Nucleus accumbens (tissue), 56 donors: Measurements from ENCODE around the gene DHRS7.

Experiments
- DNase-seq, 56 donors: peaks; one replicate each; lab custom pipeline; 2025; lab: John Stamatoyannopoulos, UW

DHRS7 gene

GRCh38 chr14:60188115-60188514 is 22.9 kb upstream of the DHRS7 start:
- no peak for DNase-seq

DNA sequence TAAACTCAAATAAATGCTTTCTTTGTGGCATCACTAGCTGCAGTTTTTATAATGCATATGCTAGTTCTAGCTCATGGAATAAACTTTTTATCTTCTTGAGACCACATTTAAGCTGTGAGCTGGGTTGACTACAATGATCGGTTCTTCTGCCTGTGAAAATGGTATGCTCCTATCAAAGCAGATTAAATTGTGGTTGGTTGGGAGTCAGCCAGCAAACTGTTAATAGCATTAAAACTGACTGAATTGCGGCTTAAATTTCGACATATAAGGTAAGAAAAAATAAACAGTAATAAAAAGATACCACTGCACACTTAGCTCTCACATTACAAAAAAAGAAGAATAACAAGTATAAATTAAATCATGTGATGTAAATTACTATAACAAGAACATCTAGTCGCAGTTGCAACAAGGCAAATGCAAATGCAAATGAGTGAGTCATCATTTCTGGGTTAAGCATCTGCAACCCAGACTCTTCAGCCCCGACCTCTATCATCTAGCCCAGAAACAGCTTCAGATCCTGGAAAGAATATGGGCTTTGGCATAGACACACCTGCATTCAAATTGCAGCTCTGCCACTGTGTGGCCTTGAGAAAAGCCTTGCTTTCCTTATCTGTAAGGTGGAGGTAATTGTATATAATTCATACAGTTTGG is 19.8 kb upstream of the DHRS7 start:
- DNase-seq = no peak

- no peak for DNase-seq
These were observed 19.1 kb upstream of the DHRS7 start for GRCh38 chr14:60184146-60184904.

GRCh38 chr14:60183741-60184140 is 18.5 kb upstream of the DHRS7 start:
- no peak for DNase-seq

GRCh38 chr14:60183138-60183537 is 17.9 kb upstream of the DHRS7 start:
- no peak for DNase-seq

- DNase-seq = no peak
These were observed 14.3 kb upstream of the DHRS7 start for GRCh38 chr14:60179431-60179869.

DNA sequence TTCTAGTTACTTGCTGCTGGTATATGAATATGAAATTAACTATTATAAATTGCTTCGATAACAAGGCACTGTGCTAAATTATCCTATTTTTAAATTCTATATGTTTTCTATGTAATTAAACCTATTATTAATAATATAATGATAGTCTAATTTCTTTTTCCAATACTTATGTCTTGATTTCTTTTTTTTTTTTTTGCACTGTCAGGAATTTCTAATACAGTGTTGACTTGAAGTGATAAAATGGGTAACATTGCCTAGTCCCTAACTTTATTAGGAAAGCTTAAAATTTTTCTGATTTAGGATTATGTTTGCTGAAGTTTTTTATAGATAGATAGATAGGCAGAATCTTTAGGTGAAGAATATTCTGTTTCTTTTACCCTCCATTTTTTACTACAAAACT is 13.6 kb upstream of the DHRS7 start:
- no peak for DNase-seq

DNA sequence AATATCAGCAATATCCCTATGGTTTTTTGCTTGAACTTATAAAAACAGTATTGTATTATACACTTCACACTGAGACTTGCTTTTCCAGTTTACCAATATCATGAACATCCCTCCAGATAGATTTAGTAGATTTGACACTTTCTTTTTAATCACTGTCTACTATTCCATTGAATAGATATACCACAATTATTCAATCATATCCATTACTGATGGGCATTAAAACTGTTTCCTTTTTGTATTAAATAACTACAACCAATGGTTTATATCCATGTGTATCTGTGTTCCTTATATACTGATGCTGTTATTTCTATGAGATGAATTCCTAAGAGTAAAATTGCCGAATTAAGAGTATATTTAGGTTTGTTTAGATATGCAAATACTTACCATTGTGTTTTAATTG is 13.0 kb upstream of the DHRS7 start:
- DNase-seq = no peak

GRCh38 chr14:60175255-60175902 is 10.2 kb upstream of the DHRS7 start:
- no peak for DNase-seq

DNA sequence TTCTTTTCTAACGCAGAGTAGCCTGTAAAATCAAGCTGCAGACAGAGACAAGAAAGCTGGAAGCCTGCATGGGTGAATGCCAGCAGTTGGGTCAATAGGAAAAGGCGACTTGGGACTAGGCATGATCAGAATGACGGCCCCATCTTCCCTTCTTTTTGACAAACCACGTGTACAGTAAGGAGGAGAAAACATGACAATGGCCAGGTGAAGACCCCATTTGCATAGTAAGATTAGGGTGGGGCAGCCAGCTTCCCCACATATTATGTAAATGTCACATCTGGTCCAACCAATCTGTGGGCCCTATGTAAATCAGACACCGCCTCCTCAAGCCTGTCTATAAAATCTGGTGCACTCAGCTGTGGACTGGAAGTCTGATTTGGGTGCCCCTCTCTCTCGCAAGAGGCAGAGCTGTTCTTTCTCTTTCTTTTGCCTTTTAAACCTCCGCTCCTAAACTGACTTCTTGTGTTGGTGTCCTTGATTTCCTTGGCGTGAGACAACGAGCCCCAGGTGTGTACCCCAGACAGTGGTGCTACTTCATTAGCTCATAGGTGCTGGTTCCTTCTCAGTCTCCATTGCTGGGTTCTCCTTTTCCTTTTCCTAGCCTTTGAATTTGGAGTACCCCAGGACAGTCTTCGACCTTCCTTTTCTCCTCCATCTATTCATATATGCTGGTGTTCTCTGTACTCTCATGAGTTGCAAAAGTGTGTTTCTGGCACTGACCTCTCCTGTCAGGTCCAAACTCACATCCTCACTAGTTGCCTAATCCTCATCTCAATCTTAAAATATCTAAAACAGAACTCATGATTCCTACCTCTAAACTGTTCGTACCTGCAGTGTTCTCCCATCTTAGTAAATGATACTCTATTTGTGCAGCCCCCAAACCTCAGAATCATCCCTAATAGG is 9.4 kb upstream of the DHRS7 start:
- DNase-seq = no peak

GRCh38 chr14:60171690-60172089 is 6.5 kb upstream of the DHRS7 start:
- no peak for DNase-seq

GRCh38 chr14:60170948-60171347 is 5.8 kb upstream of the DHRS7 start:
- DNase-seq = no peak

- DNase-seq = no peak
These were observed 4.5 kb upstream of the DHRS7 start for GRCh38 chr14:60169722-60170121.

GRCh38 chr14:60166142-60166541 is 944 bp upstream of the DHRS7 start:
- no peak for DNase-seq

GRCh38 chr14:60165547-60165876 is 314 bp upstream of the DHRS7 start:
- DNase-seq = no peak

- no peak for DNase-seq
These were observed 840 bp downstream of the DHRS7 start for GRCh38 chr14:60164404-60164711.

- DNase-seq = no peak
These were observed 1.5 kb downstream of the DHRS7 start for GRCh38 chr14:60163693-60164092.

DNA sequence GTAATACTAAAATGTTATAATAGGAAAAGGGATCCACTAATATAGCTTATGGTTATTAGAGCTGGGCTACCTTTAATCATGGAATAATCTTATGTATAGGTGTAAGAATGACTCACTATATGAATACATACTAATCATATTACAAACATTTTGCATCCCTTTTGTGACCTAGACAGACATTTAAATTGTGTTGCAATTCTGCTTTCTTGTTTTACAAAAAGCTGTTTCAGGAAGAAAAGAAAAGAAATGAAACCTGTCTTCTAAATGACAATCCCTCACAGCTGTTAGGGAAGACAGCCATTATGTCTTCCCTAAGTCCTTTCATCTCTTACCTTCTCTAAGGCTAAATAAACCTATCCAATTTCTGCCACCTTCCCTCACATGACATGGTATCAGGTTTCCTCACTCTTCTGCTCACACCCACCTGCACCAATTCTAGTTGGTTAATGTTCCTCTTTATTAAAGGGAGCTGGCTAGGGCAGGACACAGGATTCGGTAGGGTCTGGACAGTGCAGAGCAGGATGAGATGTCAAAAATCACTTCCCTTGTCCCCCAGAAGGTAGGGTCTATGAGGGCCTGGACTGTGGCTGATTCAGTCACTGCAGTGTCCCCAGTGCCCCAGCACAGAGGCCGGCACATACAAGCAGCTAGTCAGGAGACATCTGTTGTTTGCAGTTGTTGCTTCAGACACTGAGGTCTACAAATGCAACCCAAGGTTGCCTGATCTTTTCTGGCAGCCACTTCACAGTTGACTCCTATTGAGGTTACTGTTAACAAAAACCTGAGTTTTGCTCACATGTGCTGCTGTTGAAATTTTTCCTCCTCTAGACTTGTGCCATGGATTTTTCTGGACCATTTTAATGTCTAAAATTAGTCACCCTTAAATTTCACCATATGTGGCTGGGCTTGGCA is 3.7 kb downstream of the DHRS7 start:
- no peak for DNase-seq

- DNase-seq = no peak
These were observed 4.8 kb downstream of the DHRS7 start for GRCh38 chr14:60160422-60160821.

DNA sequence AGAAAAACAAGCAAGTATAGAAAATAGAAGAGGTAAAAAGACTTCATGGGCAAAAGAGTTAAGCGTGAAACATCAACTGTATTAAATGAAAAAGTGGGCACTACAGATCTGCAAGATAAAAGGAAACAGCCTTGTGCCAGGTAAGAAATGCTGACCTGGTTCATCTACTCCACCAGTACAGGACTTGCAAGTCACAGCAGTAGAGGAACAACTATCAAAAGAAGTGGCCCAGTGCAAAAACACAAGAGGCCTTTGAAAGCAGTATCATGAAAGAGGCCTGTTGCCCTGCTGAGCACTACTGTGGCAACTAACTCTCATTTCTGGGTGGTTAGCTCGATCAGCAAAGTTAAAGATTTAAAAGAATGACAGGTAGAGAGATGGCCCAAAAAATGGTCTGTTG is 10.5 kb downstream of the DHRS7 start:
- no peak for DNase-seq
